Hypothalamus (tissue), 51 donors: ENCODE measurements around the gene SHKBP1.

Experiments
- DNase-seq, 51 donors: peaks; one replicate each; lab custom pipeline; 2025; lab: John Stamatoyannopoulos, UW

SHKBP1 gene

GRCh38 chr19:40629346-40629745 lies 52.7 kb downstream of the SHKBP1 start:
- no peak for DNase-seq

GRCh38 chr19:40630571-40631160 lies 54.0 kb downstream of the SHKBP1 start:
- no peak for DNase-seq

- DNase-seq = no peak
Observed at GRCh38 chr19:40632311-40633036, 55.8 kb downstream of the SHKBP1 start.

- DNase-seq = no peak
Observed at GRCh38 chr19:40633207-40633606, 56.5 kb downstream of the SHKBP1 start.

GRCh38 chr19:40638327-40638726 lies 61.7 kb downstream of the SHKBP1 start:
- no peak for DNase-seq

- DNase-seq = no peak
Observed at GRCh38 chr19:40639638-40639982, 62.9 kb downstream of the SHKBP1 start.

- DNase-seq = no peak
Observed at GRCh38 chr19:40640744-40641143, 64.1 kb downstream of the SHKBP1 start.
